Fibroblast of lung (primary cell): ENCODE results near the gene ALDH1A1. TPM values are rescaled to one million over a fixed set of nuclear protein-coding genes. Genes with fewer than 3 reads are reported as not detected.

Experiments used
- DNase-seq, 2 donors: peaks; one replicate each; pipeline versions ENCODE4 v3.0.0 to v3.0.0-alpha.2; 2010; ENCODE audit warnings: low read depth in 2 of 2
- H2AFZ ChIP-seq: 2 replicates; pipeline ENCODE4 v1.5.1; 2012; ENCODE audit warnings: low read length, control low read depth, inconsistent platforms
- H3K27ac ChIP-seq: 2 replicates; pipeline ENCODE4 v1.5.1; 2011; ENCODE audit warnings: low read length, control low read depth; ENCODE audit not compliant: insufficient read depth
- H3K27me3 ChIP-seq: 2 replicates; pipeline ENCODE4 v1.5.1; 2011; ENCODE audit warnings: mild to moderate bottlenecking, low read length; ENCODE audit not compliant: control insufficient read depth, insufficient read depth
- H3K36me3 ChIP-seq: 2 replicates; pipeline ENCODE4 v1.5.1; 2011; ENCODE audit warnings: low read length; ENCODE audit not compliant: control insufficient read depth, insufficient read depth
- H3K4me1 ChIP-seq: 2 replicates; pipeline ENCODE4 v1.5.1; 2011; ENCODE audit warnings: low read length; ENCODE audit not compliant: control insufficient read depth, insufficient read depth; ENCODE audit errors: extremely low read depth
- H3K4me2 ChIP-seq: 2 replicates; pipeline ENCODE4 v1.5.1; 2011; ENCODE audit warnings: low read length, control low read depth; ENCODE audit not compliant: insufficient read depth; ENCODE audit errors: extremely low read depth
- H3K4me3 ChIP-seq, 4 experiments: fragments of 200-600 bp in 1 of 4; sonication (generic) in 1 of 4; replicated peaks in 1 of 4; 2 replicates each; pipeline ENCODE4 v1.5.1; 2011 to 2016; ENCODE audit warnings: low read length in 4 of 4, low read depth in 3 of 4, mild to moderate bottlenecking in 3 of 4, control low read depth in 2 of 4, inconsistent platforms in 1 of 4, mixed read lengths in 1 of 4; ENCODE audit not compliant: insufficient read depth in 1 of 4; ENCODE audit errors: control extremely low read depth in 1 of 4
- H3K79me2 ChIP-seq: 2 replicates; pipeline ENCODE4 v1.5.1; 2012; ENCODE audit warnings: mild to moderate bottlenecking, low read length, inconsistent platforms; ENCODE audit not compliant: control insufficient read depth, insufficient read depth
- H3K9ac ChIP-seq: 2 replicates; pipeline ENCODE4 v1.5.1; 2011; ENCODE audit warnings: mild to moderate bottlenecking, low read length, control low read depth; ENCODE audit not compliant: insufficient read depth
- H3K9me3 ChIP-seq: 2 replicates; pipeline ENCODE4 v1.5.1; 2012; ENCODE audit warnings: low read depth, low read length; ENCODE audit not compliant: control insufficient read depth, insufficient read depth
- H4K20me1 ChIP-seq: 2 replicates; pipeline ENCODE4 v1.5.1; 2011; ENCODE audit warnings: low read length; ENCODE audit not compliant: control insufficient read depth, insufficient read depth; ENCODE audit errors: extremely low read depth
- EZH2 ChIP-seq: IDR thresholded peaks from 2 replicates; pipeline ENCODE4 v1.5.1; 2012; ENCODE audit warnings: low read length, control low read depth, mild to moderate bottlenecking; ENCODE audit errors: missing control alignments
- polyA plus RNA-seq, 2 donors: library from polyadenylated mRNA; depleted of rRNA in 1 of 2; stranded (reverse) in 1 of 2; unstranded in 1 of 2; fragments of >200 nt; gene quantifications; 2 replicates each; pipeline ENCODE4 v1.2.1, GENCODE V29; 2011 to 2012; ENCODE audit warnings: missing spikeins in 1 of 2
- total RNA-seq: library from RNA; depleted of rRNA; stranded (reverse); fragments of >200 nt; gene quantifications from 2 replicates; pipeline ENCODE4 v1.2.1, GENCODE V29; 2014
- TF ChIP-seq, protein P1 (sequence below), 2 donors: IDR thresholded peaks in 1 of 2; conservative IDR thresholded peaks in 1 of 2; 1 replicate in 1 of 2; 2 replicates in 1 of 2; pipeline ENCODE4 v1.5.1; 2011 to 2012; ENCODE audit warnings: low read length in 2 of 2, control low read depth in 1 of 2, inconsistent platforms in 1 of 2, low read depth in 1 of 2, mild to moderate bottlenecking in 1 of 2

Gene ALDH1A1
- total and polyA plus RNA-seq, 2 donors (not counting 1 experiment from before 2014, with no cell fraction given) = 7.4 to 46.1 TPM

- TF ChIP-seq, protein P1, sequence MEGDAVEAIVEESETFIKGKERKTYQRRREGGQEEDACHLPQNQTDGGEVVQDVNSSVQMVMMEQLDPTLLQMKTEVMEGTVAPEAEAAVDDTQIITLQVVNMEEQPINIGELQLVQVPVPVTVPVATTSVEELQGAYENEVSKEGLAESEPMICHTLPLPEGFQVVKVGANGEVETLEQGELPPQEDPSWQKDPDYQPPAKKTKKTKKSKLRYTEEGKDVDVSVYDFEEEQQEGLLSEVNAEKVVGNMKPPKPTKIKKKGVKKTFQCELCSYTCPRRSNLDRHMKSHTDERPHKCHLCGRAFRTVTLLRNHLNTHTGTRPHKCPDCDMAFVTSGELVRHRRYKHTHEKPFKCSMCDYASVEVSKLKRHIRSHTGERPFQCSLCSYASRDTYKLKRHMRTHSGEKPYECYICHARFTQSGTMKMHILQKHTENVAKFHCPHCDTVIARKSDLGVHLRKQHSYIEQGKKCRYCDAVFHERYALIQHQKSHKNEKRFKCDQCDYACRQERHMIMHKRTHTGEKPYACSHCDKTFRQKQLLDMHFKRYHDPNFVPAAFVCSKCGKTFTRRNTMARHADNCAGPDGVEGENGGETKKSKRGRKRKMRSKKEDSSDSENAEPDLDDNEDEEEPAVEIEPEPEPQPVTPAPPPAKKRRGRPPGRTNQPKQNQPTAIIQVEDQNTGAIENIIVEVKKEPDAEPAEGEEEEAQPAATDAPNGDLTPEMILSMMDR (conservative IDR thresholded peaks at IDR 0.05 in 1 of 2, IDR thresholded peaks at IDR 0.05 in 1 of 2; ENCODE audit: low read depth in 1 of 2, low read length in 2 of 2) = no peak
- TF ChIP-seq EZH2 = no peak
- Histone ChIP-seq H3K27ac (no peak overlapping the region), H3K4me1 (no peaks in the 10 kb centered on the region), H3K4me2 (no peak overlapping the region), H3K4me3 (no peak overlapping the region), H3K9ac (no peak overlapping the region), H3K27me3 (no peaks in the 10 kb centered on the region), H3K79me2 (no peaks in the 10 kb centered on the region), H2AFZ (no peak overlapping the region), H3K9me3 (no peaks in the 10 kb centered on the region), H4K20me1 (no peaks in the 10 kb centered on the region), H3K36me3 (no peaks in the 10 kb centered on the region)
- DNase-seq = no peak
Measured at GRCh38 chr9:72911247-72911775, 41.5 kb downstream of the ALDH1A1 start.

GRCh38 chr9:72909428-72909827, 43.4 kb downstream of the ALDH1A1 start:
- TF ChIP-seq EZH2 = no peak
- TF ChIP-seq, protein P1 (conservative IDR thresholded peaks at IDR 0.05 in 1 of 2, IDR thresholded peaks at IDR 0.05 in 1 of 2; ENCODE audit: low read depth in 1 of 2, low read length in 2 of 2) = no peak
- Histone ChIP-seq H3K9ac (no peak overlapping the region), H3K79me2 (no peaks in the 10 kb centered on the region), H3K4me1 (no peaks in the 10 kb centered on the region), H3K27ac (no peak overlapping the region), H3K27me3 (no peaks in the 10 kb centered on the region), H4K20me1 (no peaks in the 10 kb centered on the region), H2AFZ (no peak overlapping the region), H3K9me3 (no peaks in the 10 kb centered on the region), H3K4me2 (no peak overlapping the region), H3K4me3 (no peak overlapping the region), H3K36me3 (no peaks in the 10 kb centered on the region)
- no peak for DNase-seq

- H3K27ac ChIP-seq = no peak overlapping the region
- no peak overlapping the region for H2AFZ ChIP-seq
- H3K9me3 ChIP-seq = no peaks in the 10 kb centered on the region
- H3K36me3 ChIP-seq = no peaks in the 10 kb centered on the region
- no peaks in the 10 kb centered on the region for H3K27me3 ChIP-seq
- no peak overlapping the region for H3K4me2 ChIP-seq
- DNase-seq = no peak
- TF ChIP-seq, protein P1 (conservative IDR thresholded peaks at IDR 0.05 in 1 of 2, IDR thresholded peaks at IDR 0.05 in 1 of 2; ENCODE audit: low read depth in 1 of 2, low read length in 2 of 2) = no peak
- TF ChIP-seq EZH2 = no peak
- H4K20me1 ChIP-seq = no peaks in the 10 kb centered on the region
- no peaks in the 10 kb centered on the region for H3K4me1 ChIP-seq
- H3K79me2 ChIP-seq = no peaks in the 10 kb centered on the region
- H3K9ac ChIP-seq = no peak overlapping the region
- no peak overlapping the region for H3K4me3 ChIP-seq
Measured at GRCh38 chr9:72907421-72907820, 45.4 kb downstream of the ALDH1A1 start.
